ENCODE measurements around the gene DUSP9.
"Not testable (repeated sequence)": the region's sequence is repeated elsewhere in the genome, so short reads cannot be mapped to it uniquely, and the experiment has no call there.

Gene DUSP9

GRCh38 chrX:153602601-153603000 is 44.4 kb upstream of the DUSP9 start:
- DNase-seq (ENCODE audit: low spot score): no peak
- no peak for TF ChIP-seq CTCF (IDR thresholded peaks at IDR 0.05; ENCODE audit: extremely low read depth, missing control alignments)

- no peak for TF ChIP-seq CTCF (IDR thresholded peaks at IDR 0.05; ENCODE audit: extremely low read depth, missing control alignments)
- DNase-seq (ENCODE audit: low spot score): no peak
These were observed 43.8 kb upstream of the DUSP9 start for GRCh38 chrX:153603131-153603656.

- DNase-seq (ENCODE audit: low spot score): not testable (repeated sequence)
These were observed 42.2 kb upstream of the DUSP9 start for GRCh38 chrX:153604666-153605380.

GRCh38 chrX:153606503-153606902 is 40.5 kb upstream of the DUSP9 start:
- no peak for DNase-seq (ENCODE audit: low spot score)
- TF ChIP-seq CTCF (IDR thresholded peaks at IDR 0.05; ENCODE audit: extremely low read depth, missing control alignments): no peak

GRCh38 chrX:153608376-153608775 is 38.6 kb upstream of the DUSP9 start:
- TF ChIP-seq CTCF (IDR thresholded peaks at IDR 0.05; ENCODE audit: extremely low read depth, missing control alignments): no peak
- DNase-seq (ENCODE audit: low spot score): no peak

GRCh38 chrX:153608806-153609205 is 38.2 kb upstream of the DUSP9 start:
- no peak for DNase-seq (ENCODE audit: low spot score)
- TF ChIP-seq CTCF (IDR thresholded peaks at IDR 0.05; ENCODE audit: extremely low read depth, missing control alignments): no peak

GRCh38 chrX:153609917-153610835 is 36.8 kb upstream of the DUSP9 start:
- peak; percentile 39 for TF ChIP-seq CTCF (IDR thresholded peaks at IDR 0.05; ENCODE audit: extremely low read depth, missing control alignments)
- DNase-seq (ENCODE audit: low spot score): peak; percentile 73
